Spleen (tissue), 11 donors: ENCODE results near the gene DHDH. TPM values are rescaled to one million over a fixed set of nuclear protein-coding genes. Genes with fewer than 3 reads are reported as not detected.

Experiments
- DNase-seq: peaks from one replicate; pipeline ENCODE4 v3.0.0-alpha.2; 2020
- H3K27ac ChIP-seq, 8 donors: fragments of 200-600 bp; sonication (generic) in 7 of 8; 1 replicate in 4 of 8; 2 replicates in 4 of 8; pipeline versions ENCODE4 v1.5.0 to v1.8.0; 2016 to 2021; ENCODE audit warnings: inconsistent platforms in 4 of 8, mild to moderate bottlenecking in 4 of 8, moderate library complexity in 1 of 8
- H3K27me3 ChIP-seq, 7 donors: fragments of 200-600 bp; sonication (generic) in 6 of 7; replicated peaks in 1 of 7; 1 replicate in 4 of 7; 2 replicates in 3 of 7; pipeline versions ENCODE4 v1.5.0 to v1.8.0; 2016 to 2021; ENCODE audit warnings: inconsistent platforms in 3 of 7, mild to moderate bottlenecking in 1 of 7
- H3K36me3 ChIP-seq, 6 donors: fragments of 200-600 bp; sonication (generic) in 5 of 6; 1 replicate in 4 of 6; 2 replicates in 2 of 6; pipeline versions ENCODE4 v1.5.0 to v1.8.0; 2016 to 2021; ENCODE audit warnings: inconsistent platforms in 2 of 6
- H3K4me1 ChIP-seq, 6 donors: fragments of 200-600 bp; sonication (generic) in 5 of 6; 1 replicate in 3 of 6; 2 replicates in 3 of 6; pipeline versions ENCODE4 v1.5.0 to v1.8.0; 2016 to 2021; ENCODE audit warnings: inconsistent platforms in 3 of 6
- H3K4me3 ChIP-seq, 8 donors: fragments of 200-600 bp; sonication (generic) in 7 of 8; 1 replicate in 4 of 8; 2 replicates in 4 of 8; pipeline versions ENCODE4 v1.5.0 to v1.8.0; 2016 to 2021; ENCODE audit warnings: inconsistent platforms in 4 of 8, mild to moderate bottlenecking in 4 of 8, moderate library complexity in 2 of 8
- H3K9me3 ChIP-seq, 8 donors: fragments of 200-600 bp; sonication (generic) in 7 of 8; 1 replicate in 4 of 8; 2 replicates in 4 of 8; pipeline versions ENCODE4 v1.5.0 to v1.8.0; 2016 to 2021; ENCODE audit warnings: inconsistent platforms in 4 of 8
- CTCF ChIP-seq, 11 experiments: fragments of 200-600 bp in 7 of 11; fragments of 450-650 bp in 4 of 11; sonication (generic) in 4 of 11; IDR thresholded peaks in 8 of 11; conservative IDR thresholded peaks in 3 of 11; 1 replicate in 7 of 11; 2 replicates in 4 of 11; pipeline versions ENCODE4 v1.4.0 to v1.8.0; 2016 to 2021; ENCODE audit warnings: antibody characterized with exemption in 11 of 11, inconsistent platforms in 4 of 11, mild to moderate bottlenecking in 1 of 11
- POLR2A ChIP-seq, 3 donors: fragments of 450-650 bp; IDR thresholded peaks; one replicate each; pipeline ENCODE4 v1.5.1; 2017; ENCODE audit warnings: antibody characterized with exemption in 3 of 3, mild to moderate bottlenecking in 1 of 3
- POLR2AphosphoS5 ChIP-seq, 3 donors: sonication (generic); formaldehyde crosslinking; IDR thresholded peaks; one replicate each; pipeline ENCODE4 v1.5.1; 2017; ENCODE audit warnings: antibody characterized with exemption in 3 of 3
- WGBS, 5 donors: extraction: QIAGEN DNeasy Blood & Tissue Kit in 3 of 5; methylation state at CpG; one replicate each; pipeline versions ENCODE4 v1.1.5 to v1.1.7; 2013 to 2018; 5-methylcytosine and 5-hydroxymethylcytosine counted together
- intact Hi-C: fragments of 100-400 bp; cut with DNase I; formaldehyde crosslinking; loops from one replicate; pipeline ENCODE4 v1.15.0; 2023; ENCODE audit warnings: low total_unique reads
- polyA plus RNA-seq, 3 donors: library from polyadenylated mRNA; stranded (reverse); fragments of 200-250 nt; gene quantifications; one replicate each; pipeline ENCODE4 v1.2.1, GENCODE V29; 2013
- total RNA-seq, 7 donors: library from RNA; depleted of rRNA in 3 of 7; stranded (reverse); fragments of >200 nt in 3 of 7; fragmentation: NEBNext Ultra II Directional in 4 of 7; extraction: Animal tissue kit (Norgen Biotek cat#: 25700) in 4 of 7; gene quantifications; one replicate each; pipeline versions ENCODE4 v1.1.0 to v1.2.1, GENCODE V29; 2016 to 2021
- donor health status: healthy with polysubstance abuse.
- donor health status: DM: no; HTN: no; CAD: no; lungs with moderate emphysema.
- donor health status: DM: no; HTN: no; CAD: no.
- donor health status: Bipolar disorder and iron deficiency.
- donor health status: healthy.
- donor health status: DM: no; HTN: no; CAD: no.
- donor health status: DM: yes; HTN: yes; CAD: no.

The DHDH gene
- total and polyA plus RNA-seq, 10 donors = 0.51 to 4.5 (median 2.1) TPM; not detected in 1

DNA sequence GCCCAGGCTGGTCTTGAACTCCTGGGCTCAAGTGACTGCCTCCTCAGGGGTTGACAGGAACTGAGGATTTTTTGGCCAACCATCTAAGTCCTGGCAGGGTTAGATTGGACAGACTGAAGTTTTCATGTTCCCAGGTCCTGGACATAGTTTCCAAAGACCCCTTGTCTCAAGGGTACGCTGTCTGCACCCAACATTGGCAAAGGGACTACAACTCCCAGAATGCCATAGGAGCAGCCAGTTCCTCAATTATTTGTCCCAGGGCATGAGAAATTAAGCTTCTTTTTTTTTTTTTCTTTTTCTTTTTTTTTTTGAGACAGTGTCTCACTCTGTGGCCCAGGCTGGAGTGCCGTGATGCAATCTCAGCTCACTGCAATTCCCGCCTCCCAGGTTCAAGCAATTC lies 52.7 kb downstream of the DHDH start:
- H3K27me3 ChIP-seq = no peaks in the 10 kb centered on the region
- DNase-seq = no peak
- WGBS, 5 donors = 84 to 94% (median 91%) methylated on average over 3 of the region's 3 CpGs
- intact Hi-C loops = no loop called here
- no peaks in the 10 kb centered on the region for H3K9me3 ChIP-seq
- no peak overlapping the region for H3K27ac ChIP-seq
- H3K4me1 ChIP-seq = peaks cover 0 to 15% (median 3%) of the 10 kb centered on the region in 6 donors
- peaks cover 0 to 100% (median 47%) of the 10 kb centered on the region in 6 donors for H3K36me3 ChIP-seq
- TF ChIP-seq POLR2A (IDR thresholded peaks at IDR 0.05) (no peak), POLR2AphosphoS5 (IDR thresholded peaks at IDR 0.05) (no peak), CTCF (IDR thresholded peaks at IDR 0.05 in 8 of 11, conservative IDR thresholded peaks at IDR 0.05 in 3 of 11) (no peak)
- no peak overlapping the region for H3K4me3 ChIP-seq

GRCh38 chr19:48987323-48987722 lies 53.8 kb downstream of the DHDH start:
- H3K9me3 ChIP-seq = no peaks in the 10 kb centered on the region
- TF ChIP-seq POLR2A (IDR thresholded peaks at IDR 0.05) (no peak), CTCF (IDR thresholded peaks at IDR 0.05 in 8 of 11, conservative IDR thresholded peaks at IDR 0.05 in 3 of 11) (no peak), POLR2AphosphoS5 (IDR thresholded peaks at IDR 0.05) (no peak)
- WGBS, 5 donors = 82 to 92% (median 83%) methylated on average over 7 of the region's 7 CpGs
- H3K4me3 ChIP-seq = no peak overlapping the region
- H3K4me1 ChIP-seq = peaks cover 6 to 26% (median 14%) of the 10 kb centered on the region in 6 donors
- intact Hi-C loops = no loop called here
- H3K27me3 ChIP-seq = no peaks in the 10 kb centered on the region
- H3K36me3 ChIP-seq = peaks cover 0 to 89% (median 36%) of the 10 kb centered on the region in 6 donors
- H3K27ac ChIP-seq = no peak overlapping the region
- no peak for DNase-seq

- Histone ChIP-seq H3K27me3 (no peaks in the 10 kb centered on the region), H3K36me3 (peaks cover 0 to 80% (median 28%) of the 10 kb centered on the region in 6 donors), H3K9me3 (no peaks in the 10 kb centered on the region), H3K4me3 (no peak overlapping the region), H3K4me1 (peaks cover 6 to 32% (median 19%) of the 10 kb centered on the region in 6 donors), H3K27ac (no peak overlapping the region)
- no peak for DNase-seq
- TF ChIP-seq POLR2AphosphoS5 (IDR thresholded peaks at IDR 0.05) (no peak), CTCF (IDR thresholded peaks at IDR 0.05 in 8 of 11, conservative IDR thresholded peaks at IDR 0.05 in 3 of 11) (no peak), POLR2A (IDR thresholded peaks at IDR 0.05) (no peak)
- intact Hi-C loops = no loop called here
- WGBS, 5 donors = 92 to 97% (median 96%) methylated on average over 7 of the region's 7 CpGs
Observed at GRCh38 chr19:48988286-48988685, 54.8 kb downstream of the DHDH start.

DNA sequence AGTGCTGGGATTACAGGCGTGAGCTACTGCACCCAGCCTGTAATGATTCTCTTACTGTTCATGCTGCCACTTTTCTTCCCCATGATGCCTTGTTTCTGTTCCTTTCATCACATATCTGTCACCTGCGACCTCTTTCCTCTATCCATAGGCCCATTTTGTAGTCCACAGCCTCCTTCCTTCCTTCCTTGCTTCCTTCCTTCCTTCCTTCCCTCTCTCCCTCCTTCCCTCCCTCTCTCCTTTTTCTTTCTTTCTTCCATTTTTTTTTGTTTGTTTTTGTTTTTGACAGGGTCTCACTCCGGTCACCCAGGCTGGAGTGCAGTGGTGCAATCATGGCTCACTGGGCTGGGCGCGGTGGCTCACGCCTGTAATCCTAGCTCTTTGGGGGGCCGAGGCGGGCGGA lies 55.4 kb downstream of the DHDH start:
- 87 to 96% (median 92%) methylated on average over 9 of the region's 9 CpGs for WGBS, 5 donors
- H3K27me3 ChIP-seq = no peaks in the 10 kb centered on the region
- H3K4me1 ChIP-seq = peaks cover 6 to 34% (median 19%) of the 10 kb centered on the region in 6 donors
- no peaks in the 10 kb centered on the region for H3K9me3 ChIP-seq
- H3K4me3 ChIP-seq = no peak overlapping the region
- no peak for DNase-seq
- H3K27ac ChIP-seq = no peak overlapping the region
- TF ChIP-seq POLR2AphosphoS5 (IDR thresholded peaks at IDR 0.05) = no peak
- TF ChIP-seq POLR2A (IDR thresholded peaks at IDR 0.05) = no peak
- no peak for TF ChIP-seq CTCF (IDR thresholded peaks at IDR 0.05 in 8 of 11, conservative IDR thresholded peaks at IDR 0.05 in 3 of 11)
- intact Hi-C loops = no loop called here
- H3K36me3 ChIP-seq = peaks cover 0 to 74% (median 26%) of the 10 kb centered on the region in 6 donors
